Measurements from ENCODE around the gene SLC39A8.

Gene SLC39A8

DNA sequence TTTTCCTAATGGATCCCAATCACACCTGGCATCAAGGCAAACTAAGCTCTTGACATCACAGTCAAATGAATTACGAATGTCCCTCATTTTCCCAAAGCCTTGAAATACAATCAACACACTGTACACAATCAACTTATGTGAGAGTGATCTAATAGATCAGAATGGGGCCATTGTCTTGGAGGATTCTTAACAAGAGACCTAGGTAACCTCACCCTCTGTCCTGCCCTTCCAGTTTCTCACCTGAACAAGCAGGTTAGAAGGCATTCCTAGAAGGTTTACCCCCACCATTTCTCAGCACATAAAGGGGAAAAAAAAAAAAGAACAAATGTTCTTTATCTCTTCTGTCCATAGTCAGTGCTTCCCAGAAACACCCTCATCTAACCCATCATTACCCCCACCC, 6.3 kb downstream of the SLC39A8 start:
- no peak for DNase-seq

DNA sequence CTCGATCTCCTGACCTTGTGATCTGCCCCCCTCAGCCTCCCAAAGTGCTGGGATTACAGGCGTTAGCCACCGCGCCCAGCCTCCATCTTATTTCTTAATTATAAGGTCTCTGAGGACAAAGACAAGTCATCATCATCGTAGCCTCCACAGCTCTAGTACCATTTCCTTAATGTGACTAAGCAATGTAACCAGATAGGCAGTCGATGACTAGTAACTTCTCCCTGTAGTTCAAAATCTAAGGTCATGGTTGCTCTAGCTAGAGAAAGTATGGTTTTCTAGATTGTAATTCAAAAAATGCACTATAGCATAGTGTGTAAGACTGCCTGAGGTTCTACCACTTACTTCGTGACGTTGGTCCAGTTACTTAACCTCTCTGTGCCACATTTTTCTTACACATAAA, 6.9 kb downstream of the SLC39A8 start:
- no peak for DNase-seq

DNA sequence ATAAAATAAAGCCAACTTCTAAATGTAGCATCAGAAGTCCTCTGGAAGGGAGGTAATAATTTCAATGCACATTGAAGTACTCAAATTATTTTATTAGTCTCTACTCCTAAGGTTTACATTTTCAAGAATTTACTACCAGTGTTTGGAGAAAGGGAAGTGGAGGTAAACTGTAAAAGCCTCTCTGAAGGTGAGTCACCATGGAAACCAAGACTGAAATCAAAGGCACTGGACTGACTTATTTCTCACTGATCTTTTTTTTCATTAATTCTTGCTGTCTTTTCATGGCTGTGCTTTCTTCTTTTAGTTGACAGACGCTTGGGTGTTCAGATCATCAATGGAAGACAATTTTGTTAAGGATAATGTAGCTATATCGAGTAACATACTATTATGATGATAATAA, 9.7 kb downstream of the SLC39A8 start:
- DNase-seq: no peak

DNA sequence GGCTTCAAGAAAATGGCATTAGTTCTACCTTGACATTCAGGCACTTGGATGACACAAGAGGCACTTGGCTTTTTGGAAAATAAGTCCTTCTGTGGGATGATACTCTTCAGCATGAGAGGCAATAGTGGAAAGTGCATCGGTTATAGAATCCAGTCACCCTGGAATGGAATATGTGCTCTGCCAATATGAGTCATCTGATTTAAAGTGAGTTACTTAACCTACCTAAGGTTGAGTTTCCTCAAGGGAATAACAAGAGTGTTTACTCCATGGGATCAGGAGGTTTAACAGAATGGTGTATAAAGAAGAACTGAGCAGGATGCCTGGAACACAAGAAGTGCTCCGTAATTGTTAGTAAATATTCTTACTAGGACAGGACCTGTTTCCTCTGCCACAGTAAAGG, 10.7 kb downstream of the SLC39A8 start:
- no peak for DNase-seq

DNA sequence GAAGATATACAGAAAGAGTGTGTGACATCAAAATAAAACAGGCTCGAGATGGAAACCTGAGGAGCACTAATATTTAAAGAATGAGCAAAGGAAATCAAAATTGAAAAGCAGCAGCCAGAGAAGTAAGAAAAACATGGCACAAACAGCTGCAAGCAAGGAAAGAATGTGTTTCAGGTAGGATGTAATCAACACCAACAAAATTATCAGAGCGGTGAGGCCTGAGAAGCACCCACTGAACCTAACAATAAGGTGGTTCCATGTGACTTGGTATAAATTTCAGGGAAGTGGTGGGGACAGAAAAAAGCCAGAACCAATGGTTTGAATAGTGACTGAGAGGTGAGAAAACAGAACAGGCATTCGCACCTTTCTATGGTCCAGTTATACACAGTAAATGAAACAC, 11.5 kb downstream of the SLC39A8 start:
- no peak for DNase-seq

DNA sequence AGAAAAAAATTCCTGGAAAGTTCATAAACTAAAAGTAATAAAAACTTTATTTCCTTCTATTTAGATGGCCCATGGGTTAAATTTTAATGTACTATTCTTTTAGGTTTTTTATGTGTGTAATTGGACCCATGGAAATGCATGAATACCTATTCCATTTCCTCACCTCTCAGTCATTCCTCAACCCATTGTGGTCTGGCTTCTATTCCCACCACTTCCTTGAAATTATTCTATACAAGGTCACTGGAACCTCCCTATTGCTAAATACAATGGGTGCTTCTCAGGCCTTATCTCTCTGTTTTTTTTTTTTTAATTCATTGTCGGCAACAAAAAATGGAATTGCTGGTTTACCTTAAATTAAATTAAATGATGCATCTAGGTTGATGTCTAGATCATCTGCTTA, 17.2 kb downstream of the SLC39A8 start:
- no peak for DNase-seq

DNA sequence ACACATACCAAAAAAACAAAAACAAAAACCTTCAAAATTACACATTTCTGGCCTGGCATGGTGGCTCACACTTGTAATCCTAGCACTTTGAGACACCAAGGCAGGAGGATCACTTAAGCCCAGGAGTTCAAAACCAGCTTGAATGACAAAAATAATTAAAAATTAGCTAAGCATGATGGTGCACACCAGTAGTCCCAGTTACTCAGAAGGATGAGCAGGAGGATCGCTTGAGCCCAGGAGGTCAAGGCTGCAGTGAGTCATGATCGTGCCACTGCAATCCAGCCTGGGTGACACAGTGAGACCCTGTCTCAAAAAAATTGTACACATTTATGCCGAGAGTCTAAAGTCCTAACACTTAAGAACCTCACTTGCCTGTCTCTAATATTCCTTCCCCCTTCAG, 18.3 kb downstream of the SLC39A8 start:
- no peak for DNase-seq

DNA sequence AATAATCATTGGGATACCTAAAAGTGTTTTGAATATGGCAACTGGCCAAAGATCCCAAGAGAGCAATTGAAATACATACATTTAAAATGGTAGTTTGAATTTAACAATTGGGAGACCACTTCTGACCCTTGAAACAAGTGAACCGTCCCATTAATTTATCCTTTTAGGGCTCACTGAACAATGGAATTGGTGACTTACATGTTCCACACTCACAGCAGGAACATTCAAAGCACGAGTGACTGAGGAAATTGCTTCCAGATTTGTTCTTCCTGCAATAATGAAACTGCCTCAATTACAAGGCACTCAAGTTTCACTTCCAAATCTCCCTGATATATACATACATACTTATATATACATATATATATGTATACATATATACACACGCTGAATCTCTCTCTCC, 20.6 kb downstream of the SLC39A8 start:
- no peak for DNase-seq

DNA sequence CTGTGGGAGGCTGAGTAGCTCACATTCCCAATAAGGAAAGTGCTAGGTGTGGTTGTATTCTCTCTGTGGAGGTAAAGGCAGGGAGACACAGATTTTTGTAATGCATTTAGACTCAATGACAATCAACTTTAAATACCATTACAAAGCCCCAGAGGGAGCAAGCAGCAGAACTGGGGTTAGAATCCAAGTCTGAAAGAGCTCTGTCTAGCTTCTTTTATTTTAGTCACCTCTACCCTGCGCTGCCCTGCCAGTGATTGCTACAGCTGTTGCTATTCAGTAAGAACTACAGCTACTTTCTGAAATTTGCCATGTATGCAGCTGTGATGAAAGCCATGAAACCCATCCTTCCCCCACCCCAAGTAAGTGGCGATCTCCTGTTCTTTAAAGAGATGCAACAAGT, 22.5 kb downstream of the SLC39A8 start:
- DNase-seq: no peak

DNA sequence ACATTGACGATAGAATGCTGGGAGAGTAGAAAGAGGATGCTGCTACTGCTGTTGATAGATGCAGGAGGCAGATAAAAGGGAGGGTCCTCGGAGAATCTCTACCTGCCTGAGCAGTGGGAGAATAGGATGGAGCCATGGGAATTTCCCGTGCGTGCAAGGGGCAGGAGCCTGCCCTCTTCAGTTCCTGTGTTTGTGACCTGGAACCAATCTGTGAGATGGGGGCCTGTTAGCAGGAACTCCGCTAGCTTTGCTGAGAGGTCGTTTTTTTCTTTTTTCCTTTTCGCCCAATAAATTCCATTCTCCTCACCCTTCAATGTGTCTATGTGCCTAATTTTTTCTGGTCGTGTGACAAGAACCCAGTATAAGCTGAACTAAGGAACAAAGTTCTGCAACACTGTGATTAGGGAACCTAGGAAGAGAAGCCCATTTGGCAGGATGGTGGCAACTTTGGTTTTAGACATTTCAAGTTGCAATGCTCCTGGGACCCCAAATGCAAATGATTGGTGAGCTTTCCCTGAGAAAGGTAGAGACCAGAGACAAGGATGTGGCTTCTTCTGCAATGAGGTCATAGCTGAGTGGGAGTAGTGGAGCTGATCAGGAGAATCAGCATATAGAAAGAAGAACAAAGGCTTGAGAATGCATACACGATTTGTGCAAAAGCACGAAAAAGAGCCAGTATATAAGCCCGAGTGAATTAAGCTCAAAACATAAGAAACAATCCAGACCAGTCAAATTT, 23.9 kb downstream of the SLC39A8 start:
- no peak for DNase-seq

DNA sequence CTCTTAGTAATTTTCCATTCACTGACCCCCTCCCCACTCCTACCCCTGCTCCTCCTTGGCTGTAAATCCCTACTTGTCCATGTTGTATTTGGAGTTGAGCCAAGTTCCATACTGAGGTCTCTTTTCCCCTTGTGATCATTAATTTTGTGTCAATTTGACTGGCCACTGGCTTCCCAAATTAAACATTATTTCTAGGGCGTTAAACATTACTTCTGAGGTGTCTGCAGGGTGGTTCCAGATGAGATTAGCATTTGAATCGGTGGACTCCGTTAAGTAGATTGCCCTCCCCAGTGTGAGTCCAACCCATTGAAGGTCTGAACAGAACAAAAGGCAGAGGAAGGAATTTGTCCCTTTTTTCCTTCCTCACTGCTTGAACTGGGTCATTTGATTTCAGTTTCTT, 25.7 kb downstream of the SLC39A8 start:
- no peak for DNase-seq

DNA sequence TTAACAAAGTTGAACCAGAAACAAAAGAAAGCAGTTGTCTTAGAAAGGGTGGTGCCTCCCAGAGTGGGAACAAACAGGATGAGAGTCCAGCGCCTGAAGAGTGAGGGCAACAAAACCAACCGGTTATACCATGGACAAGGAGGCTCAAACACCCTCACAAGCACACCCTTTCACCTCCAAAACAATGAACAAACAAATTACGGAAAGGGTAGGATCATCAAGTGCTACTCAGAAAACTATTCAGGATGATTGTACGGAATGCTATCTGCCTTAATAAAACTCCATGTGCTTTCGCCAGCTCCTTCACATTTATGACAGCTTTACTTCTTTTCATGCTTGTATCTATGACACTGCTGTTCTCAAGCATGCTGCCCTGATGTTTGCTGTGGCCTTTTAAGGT, 26.8 kb downstream of the SLC39A8 start:
- no peak for DNase-seq

DNA sequence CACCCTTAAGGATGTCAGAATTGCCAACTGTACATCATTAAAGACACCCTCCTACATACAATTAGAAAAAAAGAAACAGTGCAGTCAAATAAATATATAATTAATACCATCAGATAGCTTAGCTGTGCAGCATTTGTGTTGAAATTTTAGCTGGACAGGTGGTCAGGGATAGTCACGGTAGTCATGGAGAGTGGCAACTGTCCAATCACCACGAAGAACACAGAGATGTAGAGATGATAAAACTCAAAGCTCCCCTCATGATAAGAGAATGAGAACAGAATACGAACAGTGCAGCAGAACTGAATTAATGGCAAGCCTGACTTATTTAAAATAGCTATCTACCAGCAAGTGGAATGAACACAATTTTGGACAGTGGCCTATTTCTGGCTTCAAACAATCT, 27.2 kb downstream of the SLC39A8 start:
- no peak for DNase-seq

DNA sequence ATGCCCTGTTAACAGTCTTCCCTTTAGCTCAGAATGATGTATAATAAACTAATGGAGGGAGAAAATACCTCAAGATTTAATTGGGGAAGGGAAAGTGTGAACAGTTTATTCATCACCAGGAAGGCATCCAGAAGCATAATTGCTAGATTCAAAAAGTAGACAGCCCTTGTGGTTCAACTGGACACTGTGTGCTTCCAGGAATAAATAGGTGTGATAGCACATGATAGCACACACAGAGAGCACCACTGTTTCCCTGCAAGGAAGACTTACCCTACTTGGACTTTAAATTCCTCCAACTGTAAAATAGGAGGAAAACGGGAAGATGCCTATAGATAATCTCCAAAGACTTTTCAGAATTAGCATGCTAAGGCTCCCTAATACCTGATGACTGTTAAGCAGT, 27.8 kb downstream of the SLC39A8 start:
- DNase-seq: no peak

DNA sequence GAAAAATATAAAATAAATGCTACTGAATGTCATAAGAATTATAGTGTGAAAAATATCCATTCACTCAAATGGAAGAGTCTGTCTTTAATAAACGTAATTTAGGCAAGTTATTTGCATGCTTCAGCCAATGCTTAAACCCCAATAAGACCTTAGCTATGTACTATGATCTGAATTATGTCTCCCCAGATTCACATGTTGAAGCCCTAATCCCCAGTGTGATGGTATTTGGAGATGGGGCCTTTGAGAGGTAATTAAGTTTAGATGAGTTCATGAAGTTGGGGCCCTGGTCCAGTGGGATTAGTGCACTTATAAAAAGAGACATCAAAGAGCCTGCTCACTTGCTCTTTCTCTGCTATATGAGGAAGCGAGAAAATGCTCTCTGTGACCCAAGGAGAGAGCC, 28.7 kb downstream of the SLC39A8 start:
- no peak for DNase-seq

DNA sequence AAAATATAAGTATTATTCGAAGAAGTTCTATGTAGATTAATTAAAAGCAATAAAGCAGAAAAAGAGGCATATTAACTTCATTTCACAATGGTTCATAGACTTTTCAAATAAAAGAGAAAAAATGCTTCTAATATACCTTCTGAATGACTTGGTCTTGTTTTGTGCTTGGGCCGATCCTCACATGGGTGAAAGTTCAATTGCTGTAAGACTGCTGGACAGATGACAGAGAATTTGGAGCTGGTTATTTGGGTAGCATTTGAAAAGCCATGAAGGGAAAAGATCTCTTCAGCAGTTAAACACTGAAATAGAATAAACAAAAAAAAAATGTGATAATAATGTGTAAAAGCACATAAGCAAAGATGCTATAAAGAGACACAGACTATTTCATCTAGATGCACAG, 29.8 kb downstream of the SLC39A8 start:
- no peak for DNase-seq

DNA sequence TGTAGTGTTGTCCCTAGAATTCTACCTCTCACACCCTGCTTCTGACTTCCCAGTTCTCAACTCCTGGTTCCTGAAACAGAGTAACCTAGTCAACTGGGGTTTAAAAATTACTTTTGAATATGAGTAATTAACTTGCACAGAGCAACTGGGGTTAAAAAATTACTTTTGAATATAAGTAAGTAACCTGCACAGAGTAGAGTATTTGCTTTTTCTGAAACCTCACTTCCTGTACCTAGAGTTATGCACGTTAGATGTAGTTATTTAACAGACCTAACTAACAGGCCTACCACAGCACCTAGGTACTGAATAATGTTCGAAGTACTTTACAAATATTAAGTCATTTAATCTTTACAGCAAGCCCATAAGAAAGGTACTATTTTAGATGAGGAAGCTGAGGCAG, 32.9 kb downstream of the SLC39A8 start:
- no peak for DNase-seq

DNA sequence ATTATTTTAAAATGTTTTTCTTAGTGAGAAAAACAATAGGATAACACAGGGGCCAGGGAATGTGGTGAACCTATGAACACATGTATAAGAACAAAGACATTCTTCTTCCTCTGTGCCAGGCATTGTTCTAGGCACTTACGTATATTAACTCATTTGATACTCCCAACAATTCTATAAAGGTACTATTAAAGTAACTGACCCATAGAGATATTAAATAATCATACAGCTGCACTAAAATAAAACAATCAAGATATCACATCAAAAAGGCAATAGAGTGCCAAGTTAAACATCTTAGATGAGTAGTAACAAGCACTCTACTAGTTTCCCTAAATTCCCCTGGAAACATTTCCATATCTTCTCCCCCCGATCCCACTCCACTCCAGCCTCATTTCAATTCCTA, 33.4 kb downstream of the SLC39A8 start:
- no peak for DNase-seq

DNA sequence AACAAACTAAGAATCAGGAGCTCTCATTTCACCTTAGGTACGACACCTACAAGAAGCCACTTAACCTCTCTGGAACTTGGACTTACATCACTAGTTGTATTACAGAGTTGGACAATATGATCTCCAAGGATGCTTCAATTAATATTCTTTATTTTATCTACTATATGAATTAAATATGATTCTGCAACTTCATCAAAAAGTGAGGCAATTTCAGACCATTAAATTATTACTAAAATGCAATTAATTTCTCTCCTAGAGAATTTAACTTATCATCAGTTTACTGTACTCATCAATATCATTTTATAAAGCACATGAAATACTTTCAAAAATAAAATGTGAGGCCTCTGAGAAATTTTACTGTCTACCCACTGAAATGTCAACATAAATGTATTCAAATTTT, 33.9 kb downstream of the SLC39A8 start:
- DNase-seq: no peak

DNA sequence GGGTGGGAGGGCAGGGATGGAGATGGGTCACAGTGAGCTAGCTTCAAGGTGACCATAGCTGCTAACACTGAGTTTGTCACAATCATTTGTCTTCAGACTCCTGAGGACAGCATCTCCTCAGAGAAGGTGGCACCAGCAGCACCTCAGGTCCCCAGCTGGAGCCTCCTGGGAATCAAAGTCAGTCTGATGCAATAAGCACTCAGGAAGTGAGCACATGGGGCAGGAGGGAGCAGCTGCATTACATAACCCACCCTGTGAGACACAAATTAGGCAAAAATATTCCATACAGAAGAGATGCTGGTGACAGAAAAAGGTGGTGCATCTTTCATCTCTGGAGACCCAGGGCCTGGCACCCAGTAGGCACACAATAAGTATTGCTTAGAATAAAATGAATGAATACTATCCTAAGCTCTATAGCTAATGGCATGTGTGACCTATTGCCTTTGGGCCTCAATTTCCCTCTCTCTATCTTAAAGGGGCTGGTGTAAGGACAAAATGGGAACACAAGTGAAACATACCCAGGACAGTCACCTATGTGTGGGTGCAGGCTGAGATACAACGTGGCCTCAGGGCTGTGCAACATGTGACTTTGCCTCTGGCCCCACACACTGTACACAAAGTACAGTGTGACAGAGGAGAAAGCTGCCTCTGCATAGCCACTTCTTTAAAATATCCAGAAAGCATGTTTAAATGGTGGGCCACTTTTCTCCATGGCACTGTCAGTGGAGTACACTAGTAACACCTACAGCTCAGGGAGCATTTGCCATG, 37.1 kb downstream of the SLC39A8 start:
- DNase-seq: no peak

DNA sequence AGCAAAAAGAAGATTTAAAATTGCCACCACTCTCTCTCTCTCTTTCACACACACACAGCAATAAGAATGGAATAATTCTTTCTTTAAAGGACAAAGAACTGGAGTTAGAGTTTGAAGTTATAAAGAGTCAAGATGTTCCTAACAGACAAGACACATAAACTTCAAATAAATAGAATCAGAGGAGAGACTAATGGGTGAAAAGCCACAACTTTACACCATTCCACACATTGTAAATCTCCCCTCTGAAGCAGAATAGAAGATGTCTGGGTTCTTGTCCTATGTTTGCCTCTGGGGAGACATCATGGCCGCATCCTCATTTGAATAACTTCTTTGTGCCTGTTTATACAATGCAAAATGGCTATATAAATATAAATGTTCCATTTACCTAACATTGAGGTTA, 39.6 kb downstream of the SLC39A8 start:
- no peak for DNase-seq

DNA sequence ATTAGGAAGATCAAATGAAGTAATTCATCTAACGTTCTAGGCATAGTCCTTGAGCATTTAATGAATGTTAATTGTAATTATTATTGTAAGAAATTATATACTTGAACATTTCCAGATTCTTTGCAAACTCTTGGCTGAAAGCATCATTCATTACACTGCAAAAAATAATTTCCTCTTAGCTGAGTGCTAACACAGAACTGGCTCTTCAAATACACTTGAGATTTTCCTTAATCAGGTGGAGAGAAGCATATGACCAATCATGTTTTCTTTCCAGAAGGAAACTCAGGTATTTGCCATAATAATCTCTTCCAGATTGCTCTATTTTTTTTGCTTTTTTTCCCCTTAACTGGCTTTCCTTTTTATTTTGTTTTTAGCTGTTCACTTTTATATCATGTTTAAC, 42.5 kb downstream of the SLC39A8 start:
- no peak for DNase-seq

DNA sequence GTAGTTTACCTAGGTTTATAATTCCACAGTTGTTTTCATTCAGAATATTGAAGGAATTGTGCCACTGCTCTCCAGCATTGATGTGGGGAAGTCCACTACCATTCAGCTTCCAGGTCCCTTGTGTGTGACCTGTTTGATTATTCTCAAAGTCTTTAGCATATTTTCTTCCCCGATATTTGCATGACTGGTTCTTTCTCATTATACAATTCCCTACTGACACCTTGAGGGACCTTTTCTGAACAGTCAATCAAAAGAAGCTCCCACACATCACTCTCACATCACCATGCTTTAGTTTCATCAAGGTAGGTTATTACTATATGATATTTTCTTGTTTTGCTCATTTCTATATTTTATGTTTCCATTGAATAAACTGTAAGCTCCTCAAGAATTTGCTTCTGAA, 44.1 kb downstream of the SLC39A8 start:
- DNase-seq: no peak

DNA sequence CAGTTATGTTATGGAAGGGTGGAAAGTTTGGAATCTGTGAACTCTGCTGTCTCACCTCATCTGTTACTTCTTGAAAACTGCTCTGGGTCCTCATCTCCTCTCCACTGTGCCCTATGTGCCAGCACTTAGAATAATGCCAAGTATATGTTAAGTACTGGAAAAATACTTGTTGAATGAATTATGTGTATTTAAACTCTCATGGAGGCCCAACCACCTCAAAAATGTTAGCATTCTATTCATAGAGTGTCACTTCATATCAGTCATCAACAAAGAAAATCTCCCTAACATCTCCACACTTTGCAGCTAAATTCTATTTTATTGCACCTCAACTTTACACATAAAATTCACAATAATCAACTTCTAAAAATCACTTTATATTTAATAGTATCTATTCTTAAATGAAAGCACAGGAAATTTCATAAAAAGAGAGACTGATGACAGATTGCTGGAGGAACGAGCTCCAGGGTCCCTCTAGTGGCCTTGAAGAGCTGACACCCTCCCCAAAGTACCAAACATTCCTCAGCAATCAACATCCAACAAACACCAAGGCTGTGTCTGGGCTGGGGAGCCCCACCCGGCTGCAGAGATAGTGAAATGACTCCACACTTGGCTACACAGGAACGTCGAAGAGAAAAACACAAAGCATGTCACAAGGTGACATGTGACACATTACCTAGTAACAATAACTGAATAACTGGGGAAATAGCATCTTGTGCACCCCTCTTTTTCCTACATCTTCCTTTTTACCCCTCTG, 45.8 kb downstream of the SLC39A8 start:
- DNase-seq: no peak

All from GDM1 (cell line).